Left lobe of liver (tissue), 2 donors: ENCODE data around the gene MYO7B. TPM values are rescaled to one million over a fixed set of nuclear protein-coding genes. Genes with fewer than 3 reads are reported as not detected.

ENCODE experiments used
- ATAC-seq: fragments of 200-7000 bp; cut with Tn5 transposase; one replicate; pipeline ENCODE4 v1.9.1; 2020; ENCODE audit warnings: mild to moderate bottlenecking, moderate library complexity
- DNase-seq: peaks from one replicate; pipeline ENCODE4 v3.0.0-alpha.2; 2020; ENCODE audit warnings: low spot score
- total RNA-seq: library from RNA; stranded (reverse); gene quantifications from one replicate; pipeline ENCODE4 v1.2.1, GENCODE V29; 2021
- donor health status: DM: no; HTN: no; CAD: no; lungs with moderate emphysema.
- donor health status: DM: no; HTN: yes; CAD: no.

Gene MYO7B
- total RNA-seq, 1 donor from 2014 or later: 0.63 TPM

DNA sequence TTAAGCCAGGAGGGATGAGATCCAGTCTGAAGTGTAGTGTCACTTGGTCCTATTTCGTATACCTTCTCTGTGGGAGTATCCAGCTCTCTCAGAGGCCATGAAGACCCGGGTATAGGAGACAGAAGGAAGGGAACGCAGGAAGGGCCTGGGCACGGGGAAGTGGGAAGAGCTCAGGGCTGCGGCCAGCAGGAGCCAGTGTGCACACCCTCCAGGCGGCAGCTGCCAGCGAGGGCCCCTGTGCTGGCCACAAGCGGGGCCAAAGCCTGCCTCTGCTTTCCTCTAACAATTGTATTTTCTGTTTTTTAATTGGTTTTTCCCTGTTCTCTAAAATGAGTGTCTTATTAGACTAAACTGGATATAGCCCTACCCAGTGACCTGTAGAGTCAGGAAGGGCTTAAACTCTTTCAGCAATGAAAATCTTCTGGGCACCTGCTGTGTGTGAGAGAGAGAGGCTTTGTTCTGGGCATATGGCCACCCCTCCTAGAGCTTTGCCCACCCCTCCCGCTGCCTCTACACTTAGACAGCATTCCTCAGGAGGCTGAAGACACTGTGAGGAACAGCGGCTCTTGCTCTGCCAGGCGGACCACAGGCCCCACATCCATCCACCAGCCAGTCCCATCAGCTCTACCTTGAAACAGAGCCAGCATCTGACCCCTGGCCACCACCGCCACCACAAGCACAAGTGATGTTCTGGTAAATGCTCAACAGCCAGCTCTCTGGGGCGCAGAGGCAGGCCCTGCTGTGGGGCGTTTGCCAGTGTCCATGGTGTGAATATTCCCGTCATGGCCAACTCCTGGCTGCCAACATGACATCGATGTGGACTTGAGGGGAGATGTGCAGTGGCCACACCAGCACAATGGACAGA, 120.0 kb downstream of the MYO7B start:
- no peak for ATAC-seq
- no peak for DNase-seq

DNA sequence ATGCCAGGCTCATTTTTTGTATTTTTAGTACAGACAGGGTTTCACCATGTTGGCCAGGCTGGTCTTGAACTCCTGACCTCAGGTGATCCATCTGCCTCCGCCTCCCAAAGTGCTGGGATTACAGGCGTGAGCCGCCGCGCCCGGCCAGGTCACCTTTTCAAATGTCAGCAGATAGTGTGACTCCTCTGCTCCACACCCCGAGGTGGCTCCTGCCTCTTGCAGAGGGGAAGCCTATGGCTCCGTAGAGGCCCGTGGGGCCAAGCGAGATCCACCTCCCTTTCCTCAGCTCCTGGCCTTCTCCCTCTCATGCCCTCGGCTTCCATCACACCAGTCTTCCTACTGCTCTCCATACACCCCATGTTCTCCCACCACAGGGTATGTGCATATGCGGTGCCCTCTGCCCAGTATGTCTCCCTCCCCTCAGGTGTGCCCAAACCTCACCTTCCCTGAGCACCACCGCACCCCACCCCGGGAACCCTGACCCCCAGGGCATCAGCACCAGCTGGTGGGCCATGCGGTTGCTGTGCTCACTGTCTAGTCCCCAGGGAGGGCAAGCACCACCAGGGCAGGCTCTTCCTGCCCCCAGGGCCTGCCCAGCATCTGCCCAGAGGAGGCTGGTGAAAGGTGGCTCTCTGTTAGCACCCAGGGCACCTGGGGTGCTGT, 121.2 kb downstream of the MYO7B start:
- ATAC-seq (no peak), DNase-seq (no peak)

GRCh38 chr2:127657232-127657595, 121.7 kb downstream of the MYO7B start:
- DNase-seq: no peak
- ATAC-seq: no peak

GRCh38 chr2:127658146-127658545, 122.7 kb downstream of the MYO7B start:
- DNase-seq: no peak
- no peak for ATAC-seq

DNA sequence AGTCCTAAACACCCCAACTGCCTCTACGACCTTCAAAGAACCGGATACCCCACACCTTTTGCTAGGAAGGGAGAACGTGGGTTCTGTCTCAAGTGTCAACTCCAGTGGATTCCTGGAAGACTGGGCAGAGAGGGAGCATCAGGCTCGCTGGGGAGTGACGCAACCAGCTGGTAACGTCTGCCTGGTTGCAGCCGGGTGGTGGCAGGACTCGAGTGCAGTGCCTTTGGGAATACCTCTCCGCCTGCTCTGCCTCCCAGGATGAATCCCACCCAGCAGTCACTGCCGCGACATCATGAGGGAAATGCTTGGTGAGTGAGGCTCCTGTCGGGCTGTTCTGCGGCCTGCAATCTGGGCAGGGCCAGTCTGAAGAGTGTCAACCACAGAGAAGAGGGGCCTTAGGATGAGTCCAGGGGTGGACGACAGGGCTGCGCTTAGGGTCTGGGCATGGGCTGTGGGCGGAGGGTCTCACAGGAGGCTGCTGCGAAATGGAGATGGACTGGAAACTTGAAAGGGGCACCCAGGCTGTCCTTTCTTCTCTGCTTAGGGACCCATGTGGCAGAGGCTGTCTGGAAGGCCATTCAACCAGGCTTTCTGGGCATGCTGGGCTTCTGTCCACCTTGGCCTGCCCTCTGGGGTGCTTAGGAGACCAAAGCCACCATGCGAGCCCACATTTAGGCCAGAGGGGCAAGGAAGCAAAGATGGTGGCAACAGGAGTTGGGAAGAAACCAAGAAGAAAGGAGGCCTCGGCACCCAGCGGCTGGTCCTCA, 123.3 kb downstream of the MYO7B start:
- no peak for DNase-seq
- no peak for ATAC-seq

GRCh38 chr2:127659408-127660290, 124.2 kb downstream of the MYO7B start:
- ATAC-seq (peak; percentile 14), DNase-seq (no peak)

DNA sequence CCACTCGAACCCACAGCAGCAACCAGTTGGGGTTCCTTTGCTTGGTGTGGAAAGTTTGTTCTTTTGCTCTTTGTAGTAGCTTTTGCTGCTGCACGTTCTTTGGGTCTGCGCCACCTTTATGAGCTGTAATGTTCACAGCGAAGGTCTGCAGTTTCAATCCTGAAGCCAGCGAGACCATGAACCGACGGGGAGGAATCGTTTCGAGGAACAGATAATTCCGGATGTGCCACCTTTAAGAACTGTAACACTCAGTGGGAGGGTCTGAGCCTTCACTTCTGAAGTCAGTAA, 124.8 kb downstream of the MYO7B start:
- no peak for DNase-seq

DNA sequence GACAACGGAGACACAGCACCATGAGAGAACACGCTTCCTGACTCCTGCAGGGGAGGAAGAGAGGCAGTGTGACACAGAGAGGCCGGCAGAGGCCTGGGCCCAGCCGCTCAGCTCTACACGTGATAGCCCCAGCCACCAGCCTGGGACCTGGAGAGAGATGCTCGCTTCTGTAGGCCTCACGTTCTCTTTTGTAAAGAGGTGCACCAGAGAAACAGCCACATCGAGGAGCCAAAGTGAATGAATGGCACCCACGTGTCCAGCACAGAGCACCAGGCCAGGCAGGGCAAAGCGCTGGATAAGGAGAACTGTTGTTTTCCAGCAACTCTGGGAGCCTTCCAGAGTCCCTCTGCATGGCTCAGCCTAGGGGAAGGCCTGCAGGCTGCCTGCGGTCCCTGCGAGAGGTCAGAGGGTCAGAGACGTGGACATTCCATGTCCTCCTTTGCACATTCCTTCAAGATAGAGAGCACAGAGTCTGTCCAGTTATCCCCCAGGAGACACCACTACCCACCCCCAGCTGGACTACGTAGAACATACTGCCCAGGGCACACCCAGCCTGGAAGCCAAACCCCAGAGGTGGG, 125.7 kb downstream of the MYO7B start:
- DNase-seq: no peak
- no peak for ATAC-seq

More for the DNA sequence above, 124.8 kb downstream of the MYO7B start:
- ATAC-seq: no peak

DNA sequence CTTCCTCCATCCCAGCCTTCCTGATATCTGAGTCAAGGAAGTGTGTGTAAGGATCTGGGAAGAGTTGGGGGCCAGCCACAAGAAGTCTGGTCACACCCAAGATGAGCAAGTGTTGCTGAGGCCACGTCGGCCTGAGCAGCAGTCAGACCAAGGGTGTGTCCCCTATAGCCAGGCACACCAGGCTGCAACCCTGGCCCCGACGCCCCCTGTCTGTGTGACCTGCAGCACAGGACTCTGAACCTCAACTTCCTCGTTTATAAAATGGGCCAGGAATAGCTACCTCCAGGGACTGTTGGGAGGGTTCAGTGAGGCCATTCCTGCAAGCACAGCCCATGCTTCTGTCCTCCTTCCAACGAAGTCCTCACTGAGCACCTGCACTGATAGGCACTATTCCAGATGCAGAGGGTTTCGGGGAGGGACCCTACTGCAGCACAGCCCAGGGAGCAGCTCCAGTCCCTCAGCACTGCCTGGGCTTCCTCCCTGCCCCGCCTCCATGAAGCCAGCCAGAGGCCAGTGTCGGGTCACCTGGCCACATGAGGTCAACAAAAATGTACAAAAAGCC, 126.5 kb downstream of the MYO7B start:
- ATAC-seq: no peak
- DNase-seq: peak; percentile 45

GRCh38 chr2:127662937-127663565, 127.6 kb downstream of the MYO7B start:
- DNase-seq (peak; percentile 45), ATAC-seq (peak; percentile 1)

- DNase-seq (peak; percentile 44), ATAC-seq (no peak)
Measured at GRCh38 chr2:127663566-127664064, 128.1 kb downstream of the MYO7B start.

GRCh38 chr2:127664065-127664894, 128.8 kb downstream of the MYO7B start:
- peak; percentile 79 for DNase-seq
- peak; percentile 72 for ATAC-seq

DNA sequence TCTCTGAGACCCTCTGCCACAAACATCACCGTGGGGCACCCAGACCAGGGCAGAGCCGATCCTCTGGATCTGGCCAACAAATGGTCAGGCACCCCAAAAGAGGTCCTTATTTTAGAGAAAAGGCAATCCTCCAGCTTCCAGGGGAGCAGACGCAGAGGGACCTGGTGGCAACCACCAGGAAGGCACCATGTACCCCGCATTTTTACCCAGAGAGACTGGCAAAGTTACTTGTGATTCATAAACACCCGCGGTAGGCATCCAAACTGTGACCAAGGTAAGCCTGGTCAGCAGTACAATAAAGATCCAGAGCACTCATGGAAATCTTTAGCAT, 129.4 kb downstream of the MYO7B start:
- no peak for DNase-seq
- peak; percentile 6 for ATAC-seq

GRCh38 chr2:127665267-127665893, 129.9 kb downstream of the MYO7B start:
- peak; percentile 67 for DNase-seq
- peak; percentile 63 for ATAC-seq

DNA sequence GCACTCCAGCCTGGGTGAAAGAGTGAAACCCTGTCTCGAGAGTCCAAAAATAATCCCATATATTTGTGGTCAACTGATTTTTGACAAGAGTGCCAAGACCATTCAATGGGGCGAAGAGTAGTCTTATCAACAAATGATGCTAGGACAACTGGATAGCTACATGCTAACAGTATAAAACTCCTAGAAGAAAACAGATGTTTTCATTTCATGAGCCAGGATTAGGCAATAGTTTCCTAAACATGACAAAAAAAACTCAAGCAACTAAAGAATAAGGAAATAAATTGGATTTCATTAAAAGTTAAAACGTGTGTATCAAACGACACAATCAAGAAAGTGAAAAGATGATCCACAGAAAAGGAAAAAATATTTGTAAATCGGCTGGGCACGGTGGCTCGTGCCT, 133.6 kb downstream of the MYO7B start:
- no peak for DNase-seq
- no peak for ATAC-seq

DNA sequence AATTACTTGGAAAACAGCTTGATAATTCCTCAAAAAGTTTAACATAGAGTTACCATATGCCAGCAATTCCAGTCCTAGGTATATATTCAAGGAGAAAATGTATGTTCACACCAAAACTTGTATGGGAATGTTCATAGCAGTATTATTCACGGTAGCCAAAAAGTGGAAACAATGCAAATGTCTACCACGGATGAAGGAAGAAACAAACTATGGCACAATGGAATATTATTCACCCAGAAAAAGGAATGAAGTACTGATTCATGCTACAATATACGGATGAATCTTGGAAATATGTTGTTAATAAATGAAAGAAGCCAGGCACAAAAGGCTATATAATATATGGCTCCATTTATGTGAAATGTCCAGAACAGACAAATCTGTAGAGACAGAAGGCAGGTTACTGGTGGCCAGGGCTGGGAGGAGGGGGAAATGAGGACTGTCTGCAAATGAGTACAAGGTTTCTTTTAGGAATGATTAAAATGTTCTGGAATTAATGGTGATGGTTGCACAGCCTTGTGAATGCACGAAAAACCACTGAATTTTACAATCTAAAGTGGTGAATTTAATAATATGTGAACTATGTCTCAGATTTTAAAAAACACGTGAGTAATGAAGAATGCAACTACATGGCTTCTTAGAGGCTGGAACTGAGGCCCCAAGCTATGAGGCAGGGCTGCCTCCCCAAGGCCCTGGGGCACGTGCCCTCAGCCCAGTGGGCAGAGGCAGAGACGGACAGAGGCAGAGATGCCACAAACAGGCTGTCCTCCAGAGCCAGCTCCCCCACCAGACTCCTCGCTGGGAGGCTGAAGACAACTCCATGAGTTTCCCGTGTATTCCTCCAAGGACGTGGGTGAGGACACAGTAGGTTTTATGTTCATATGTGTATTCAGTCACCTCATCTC, 134.8 kb downstream of the MYO7B start:
- DNase-seq: no peak
- no peak for ATAC-seq

DNA sequence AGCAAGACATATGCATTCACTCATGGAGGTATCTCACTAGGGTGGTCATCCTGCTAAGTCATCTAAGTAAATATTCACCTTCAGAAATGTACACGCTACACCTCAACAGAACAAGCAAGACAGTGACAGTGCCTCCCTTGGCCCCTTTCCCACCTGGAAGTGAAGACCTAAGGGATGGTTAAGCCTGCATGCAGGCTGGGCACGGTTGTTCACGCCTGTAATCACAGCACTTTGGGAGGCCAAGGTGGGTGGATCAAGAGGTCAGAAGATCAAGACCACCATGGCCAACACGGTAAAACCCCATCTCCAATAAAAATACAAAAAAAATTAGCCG, 135.4 kb downstream of the MYO7B start:
- DNase-seq (no peak), ATAC-seq (no peak)
